GM06990 (cell line): ENCODE results near the gene MSTN.

Experiments
- DNase-seq: peaks from one replicate; pipeline ENCODE4 v3.0.0-alpha.2; 2011; ENCODE audit not compliant: insufficient read length; ENCODE audit errors: extremely low read depth
- H3K27me3 ChIP-seq: replicated peaks from 2 replicates; pipeline ENCODE4 v1.6.0; 2011; ENCODE audit warnings: low read length; ENCODE audit not compliant: control insufficient read depth, insufficient read depth
- H3K36me3 ChIP-seq: 2 replicates; pipeline ENCODE4 v1.5.1; 2011; ENCODE audit warnings: low read length; ENCODE audit not compliant: control insufficient read depth, insufficient read depth
- H3K4me3 ChIP-seq: replicated peaks from 2 replicates; pipeline ENCODE4 v1.5.1; 2011; ENCODE audit warnings: low read depth, mild to moderate bottlenecking, control low read depth, low read length
- TF ChIP-seq, protein P1 (sequence below): IDR thresholded peaks from 2 replicates; pipeline ENCODE4 v1.5.1; 2011; ENCODE audit warnings: low read length, control low read depth, mild to moderate bottlenecking, inconsistent platforms; ENCODE audit not compliant: insufficient read depth, poor library complexity, severe bottlenecking

Gene MSTN

DNA sequence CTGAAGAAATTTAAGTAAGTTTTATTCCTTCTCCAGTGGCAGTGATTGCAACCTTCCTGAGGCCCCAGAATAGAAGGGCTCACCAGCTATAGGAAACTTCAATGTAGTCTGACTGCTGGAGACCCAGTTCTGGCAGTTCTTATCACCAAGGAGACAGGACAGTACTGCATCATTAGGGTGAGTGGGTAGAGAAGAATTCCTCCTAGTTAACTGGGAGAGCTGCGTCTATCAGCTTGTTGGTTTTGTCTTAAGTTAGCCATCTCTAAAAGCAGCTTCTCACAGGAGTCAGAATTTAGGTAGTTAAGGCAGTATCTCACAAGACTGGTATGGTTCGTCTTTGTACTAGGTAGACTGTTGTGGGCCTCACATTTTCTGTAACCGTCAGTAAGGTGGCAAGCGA is 3.3 kb upstream of the MSTN start:
- Histone ChIP-seq H3K4me3 (no peak overlapping the region), H3K36me3 (no peaks in the 10 kb centered on the region), H3K27me3 (no peaks in the 10 kb centered on the region)
- DNase-seq: no peak
- TF ChIP-seq, protein P1, sequence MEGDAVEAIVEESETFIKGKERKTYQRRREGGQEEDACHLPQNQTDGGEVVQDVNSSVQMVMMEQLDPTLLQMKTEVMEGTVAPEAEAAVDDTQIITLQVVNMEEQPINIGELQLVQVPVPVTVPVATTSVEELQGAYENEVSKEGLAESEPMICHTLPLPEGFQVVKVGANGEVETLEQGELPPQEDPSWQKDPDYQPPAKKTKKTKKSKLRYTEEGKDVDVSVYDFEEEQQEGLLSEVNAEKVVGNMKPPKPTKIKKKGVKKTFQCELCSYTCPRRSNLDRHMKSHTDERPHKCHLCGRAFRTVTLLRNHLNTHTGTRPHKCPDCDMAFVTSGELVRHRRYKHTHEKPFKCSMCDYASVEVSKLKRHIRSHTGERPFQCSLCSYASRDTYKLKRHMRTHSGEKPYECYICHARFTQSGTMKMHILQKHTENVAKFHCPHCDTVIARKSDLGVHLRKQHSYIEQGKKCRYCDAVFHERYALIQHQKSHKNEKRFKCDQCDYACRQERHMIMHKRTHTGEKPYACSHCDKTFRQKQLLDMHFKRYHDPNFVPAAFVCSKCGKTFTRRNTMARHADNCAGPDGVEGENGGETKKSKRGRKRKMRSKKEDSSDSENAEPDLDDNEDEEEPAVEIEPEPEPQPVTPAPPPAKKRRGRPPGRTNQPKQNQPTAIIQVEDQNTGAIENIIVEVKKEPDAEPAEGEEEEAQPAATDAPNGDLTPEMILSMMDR: no peak

DNA sequence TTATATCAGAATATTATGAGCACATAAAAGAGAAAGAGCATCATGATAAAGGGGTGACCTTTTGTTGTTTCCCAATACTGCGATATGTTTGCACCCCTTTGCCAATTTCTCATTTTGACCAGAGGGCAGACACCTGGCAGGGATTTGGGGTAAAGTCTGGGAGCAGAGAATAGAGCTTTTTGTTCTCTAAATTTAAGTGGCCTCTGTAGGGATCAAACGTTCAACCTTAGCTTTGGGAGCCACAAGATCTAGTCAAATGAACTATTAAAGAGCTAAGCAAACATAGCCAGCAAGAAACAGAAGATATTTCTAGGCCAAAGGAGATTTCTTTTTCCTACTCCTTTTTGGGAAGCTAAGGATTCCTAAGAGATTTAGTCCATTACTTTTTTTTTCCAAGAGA is 1.1 kb upstream of the MSTN start:
- Histone ChIP-seq H3K4me3 (no peak overlapping the region), H3K27me3 (no peaks in the 10 kb centered on the region), H3K36me3 (no peaks in the 10 kb centered on the region)
- TF ChIP-seq, protein P1: no peak
- no peak for DNase-seq

DNA sequence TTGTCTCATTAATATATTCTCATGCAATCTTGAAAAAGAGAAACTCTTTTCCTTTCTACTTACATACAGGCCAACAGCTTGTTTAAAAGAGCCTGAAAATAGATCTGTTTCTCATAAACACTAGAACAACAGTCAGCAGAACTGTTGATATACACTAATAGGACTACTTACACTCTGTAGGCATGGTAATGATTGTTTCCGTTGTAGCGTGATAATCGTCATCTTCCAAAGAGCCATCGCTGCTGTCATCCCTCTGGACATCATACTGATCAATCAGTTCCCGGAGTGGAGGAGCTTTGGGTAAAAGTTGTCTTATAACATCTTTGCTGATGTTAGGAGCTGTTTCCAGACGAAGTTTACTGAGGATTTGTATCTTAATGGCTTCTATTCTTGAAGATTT is 476 bp downstream of the MSTN start:
- TF ChIP-seq, protein P1: no peak
- no peak for DNase-seq
- no peaks in the 10 kb centered on the region for H3K36me3 ChIP-seq
- no peaks in the 10 kb centered on the region for H3K27me3 ChIP-seq
- no peak overlapping the region for H3K4me3 ChIP-seq

DNA sequence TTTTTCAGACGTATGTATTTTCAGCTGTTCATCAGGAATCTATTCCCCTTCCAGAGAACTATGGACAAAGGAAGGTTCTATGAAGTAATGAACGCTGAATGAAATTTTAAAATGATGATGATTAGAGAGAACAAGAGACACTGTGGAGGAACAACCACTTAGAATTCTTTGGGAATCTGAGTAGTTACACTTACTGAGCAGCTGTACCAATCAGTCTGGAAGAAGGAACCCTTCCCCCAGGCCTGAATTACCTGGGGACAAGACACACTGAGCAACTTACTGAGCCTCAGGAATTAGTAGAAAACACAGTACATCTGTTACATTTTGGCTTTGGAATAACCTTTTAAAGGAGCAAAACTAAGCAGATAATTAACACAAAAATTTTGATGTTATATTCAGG is 1.9 kb downstream of the MSTN start:
- no peak for DNase-seq
- no peaks in the 10 kb centered on the region for H3K36me3 ChIP-seq
- H3K27me3 ChIP-seq: no peaks in the 10 kb centered on the region
- H3K4me3 ChIP-seq: no peak overlapping the region
- TF ChIP-seq, protein P1: no peak

DNA sequence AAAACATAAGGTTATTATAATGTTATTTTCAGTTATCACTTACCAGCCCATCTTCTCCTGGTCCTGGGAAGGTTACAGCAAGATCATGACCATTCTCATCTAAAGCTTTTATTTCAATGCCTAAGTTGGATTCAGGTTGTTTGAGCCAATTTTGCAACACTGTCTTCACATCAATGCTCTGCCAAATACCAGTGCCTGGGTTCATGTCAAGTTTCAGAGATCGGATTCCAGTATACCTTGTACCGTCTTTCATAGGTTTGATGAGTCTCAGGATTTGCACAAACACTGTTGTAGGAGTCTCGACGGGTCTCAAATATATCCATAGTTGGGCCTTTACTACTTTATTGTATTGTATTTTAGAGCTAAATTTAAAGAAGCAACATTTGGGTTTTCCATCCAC is 2.5 kb downstream of the MSTN start:
- no peaks in the 10 kb centered on the region for H3K36me3 ChIP-seq
- no peak for DNase-seq
- no peaks in the 10 kb centered on the region for H3K27me3 ChIP-seq
- TF ChIP-seq, protein P1: no peak
- H3K4me3 ChIP-seq: no peak overlapping the region

DNA sequence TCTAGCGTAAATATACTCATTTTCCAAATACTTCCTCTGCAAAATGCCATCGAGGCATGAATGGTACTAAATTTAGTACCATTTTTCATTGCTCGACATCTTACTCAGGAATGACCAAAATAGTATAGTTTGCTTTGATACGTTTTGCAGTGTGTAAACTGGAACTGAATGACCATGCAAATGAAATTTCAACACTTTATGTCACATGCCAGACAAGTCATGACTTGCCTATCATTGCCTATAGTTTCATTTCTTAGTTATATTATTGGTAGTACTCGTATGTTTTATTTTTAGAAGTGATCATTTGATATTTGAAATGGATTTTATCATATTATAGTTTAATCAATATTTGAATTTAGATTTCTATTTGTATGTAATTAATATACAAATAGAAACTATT is 9.1 kb downstream of the MSTN start:
- H3K36me3 ChIP-seq: no peaks in the 10 kb centered on the region
- H3K4me3 ChIP-seq: no peak overlapping the region
- DNase-seq: no peak
- no peaks in the 10 kb centered on the region for H3K27me3 ChIP-seq
- TF ChIP-seq, protein P1: no peak
